ENCODE results near the gene DTX2.
"Not testable (repeated sequence)": the region's sequence is repeated elsewhere in the genome, so short reads cannot be mapped to it uniquely, and the experiment has no call there.

- TF ChIP-seq CTCF (IDR thresholded peaks at IDR 0.05); EZH2 (IDR thresholded peaks at IDR 0.05; ENCODE audit: borderline replicate concordance, insufficient read depth, low read depth, low read length, poor library complexity, severe bottlenecking): not testable (repeated sequence)
Measured at GRCh38 chr7:76457017-76457416, 4.5 kb upstream of the DTX2 start.

Measured in B cell (primary cell).